SU-DHL-6 (cell line): Measurements from ENCODE around the gene DPP6.

Experiments used
- EZH2phosphoT487 ChIP-seq: fragments of 200-600 bp; sonication (generic), shearing (Covaris generic); conservative IDR thresholded peaks from 2 replicates; pipeline ENCODE4 v1.6.1; 2018; ENCODE audit warnings: mild to moderate bottlenecking, antibody characterized with exemption, low read length, moderate library complexity, mixed read lengths
- TF ChIP-seq, protein P1 (sequence below): fragments of 200-600 bp; sonication (generic); IDR thresholded peaks from one replicate; pipeline ENCODE4 v1.5.1; 2017; ENCODE audit warnings: antibody characterized with exemption, mild to moderate bottlenecking, low read length, moderate library complexity; ENCODE audit not compliant: insufficient read depth, poor library complexity, severe bottlenecking

DNA sequence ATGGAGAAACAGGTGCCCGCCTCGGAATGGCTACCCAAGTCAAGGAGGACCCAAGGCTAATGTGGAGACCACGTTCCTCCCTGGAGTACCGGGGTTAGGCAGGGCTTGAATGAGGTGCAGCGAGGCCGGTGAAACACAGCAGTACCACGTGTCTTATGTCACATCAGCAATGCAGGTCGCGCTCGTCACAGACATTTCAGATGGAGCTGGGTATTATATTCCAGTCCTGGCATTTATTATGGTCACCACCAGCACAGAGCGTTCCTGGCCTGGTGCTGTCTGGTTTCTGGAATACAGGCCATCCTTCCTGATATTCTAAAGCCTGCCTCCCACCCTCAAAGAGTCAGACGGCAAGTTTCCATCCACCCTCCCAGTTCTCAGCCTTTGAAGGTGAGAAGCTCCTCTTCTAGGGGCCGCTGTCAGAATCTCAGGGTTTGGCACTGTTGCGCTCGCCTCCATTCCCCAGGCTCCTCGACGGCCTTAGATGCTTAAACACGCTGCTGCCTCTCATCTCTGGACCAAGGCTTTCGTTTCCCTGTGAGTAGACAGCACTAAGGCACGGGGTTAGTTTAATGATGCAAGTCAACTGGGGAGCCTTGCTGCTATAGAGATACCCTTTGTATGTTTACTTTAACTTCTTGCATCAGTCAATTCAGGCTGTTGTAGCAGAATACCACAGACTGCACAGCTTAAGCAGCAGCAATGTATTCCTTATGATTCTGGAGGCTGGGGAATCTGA is 377.6 kb downstream of the DPP6 start:
- TF ChIP-seq EZH2phosphoT487 = no peak
- TF ChIP-seq, protein P1, sequence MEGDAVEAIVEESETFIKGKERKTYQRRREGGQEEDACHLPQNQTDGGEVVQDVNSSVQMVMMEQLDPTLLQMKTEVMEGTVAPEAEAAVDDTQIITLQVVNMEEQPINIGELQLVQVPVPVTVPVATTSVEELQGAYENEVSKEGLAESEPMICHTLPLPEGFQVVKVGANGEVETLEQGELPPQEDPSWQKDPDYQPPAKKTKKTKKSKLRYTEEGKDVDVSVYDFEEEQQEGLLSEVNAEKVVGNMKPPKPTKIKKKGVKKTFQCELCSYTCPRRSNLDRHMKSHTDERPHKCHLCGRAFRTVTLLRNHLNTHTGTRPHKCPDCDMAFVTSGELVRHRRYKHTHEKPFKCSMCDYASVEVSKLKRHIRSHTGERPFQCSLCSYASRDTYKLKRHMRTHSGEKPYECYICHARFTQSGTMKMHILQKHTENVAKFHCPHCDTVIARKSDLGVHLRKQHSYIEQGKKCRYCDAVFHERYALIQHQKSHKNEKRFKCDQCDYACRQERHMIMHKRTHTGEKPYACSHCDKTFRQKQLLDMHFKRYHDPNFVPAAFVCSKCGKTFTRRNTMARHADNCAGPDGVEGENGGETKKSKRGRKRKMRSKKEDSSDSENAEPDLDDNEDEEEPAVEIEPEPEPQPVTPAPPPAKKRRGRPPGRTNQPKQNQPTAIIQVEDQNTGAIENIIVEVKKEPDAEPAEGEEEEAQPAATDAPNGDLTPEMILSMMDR = no peak
